Mesendoderm (in vitro differentiated cells): ENCODE data around the gene COPE.
"Not testable (repeated sequence)": the region's sequence is repeated elsewhere in the genome, so short reads cannot be mapped to it uniquely, and the experiment has no call there.

Source experiments
- DNase-seq: peaks from one replicate; pipeline ENCODE4 v3.0.0; 2013
- H2AK5ac ChIP-seq: 2 replicates; pipeline ENCODE4 v1.6.1; 2013; ENCODE audit warnings: low read length, inconsistent platforms
- H2BK120ac ChIP-seq: 2 replicates; pipeline ENCODE4 v1.6.1; 2013; ENCODE audit warnings: low read depth, mild to moderate bottlenecking, low read length, moderate library complexity, mixed read lengths
- H2BK15ac ChIP-seq: replicated peaks from 2 replicates; pipeline ENCODE4 v1.6.1; 2013; ENCODE audit warnings: low read depth, mild to moderate bottlenecking, moderate library complexity
- H2BK5ac ChIP-seq: 2 replicates; pipeline ENCODE4 v1.6.1; 2013; ENCODE audit warnings: low read length, inconsistent platforms
- H3K18ac ChIP-seq: 2 replicates; pipeline ENCODE4 v1.6.1; 2013; ENCODE audit warnings: mild to moderate bottlenecking, low read length, mixed read lengths
- H3K23ac ChIP-seq: one replicate; pipeline ENCODE4 v1.6.1; 2013; ENCODE audit warnings: low read length
- H3K27ac ChIP-seq: 2 replicates; pipeline ENCODE4 v1.5.1; 2013; ENCODE audit warnings: low read depth, mild to moderate bottlenecking, inconsistent platforms, low read length, moderate library complexity
- H3K27me3 ChIP-seq: 2 replicates; pipeline ENCODE4 v1.6.1; 2013; ENCODE audit warnings: low read length, control low read depth, mild to moderate bottlenecking, inconsistent platforms; ENCODE audit not compliant: insufficient read depth, poor library complexity
- H3K36me3 ChIP-seq: 2 replicates; pipeline ENCODE4 v1.6.1; 2013; ENCODE audit warnings: low read length, inconsistent platforms; ENCODE audit not compliant: control insufficient read depth, insufficient read depth
- H3K4ac ChIP-seq: one replicate; pipeline ENCODE4 v1.6.1; 2013; ENCODE audit warnings: low read depth, mild to moderate bottlenecking, low read length, moderate library complexity
- H3K4me1 ChIP-seq: 2 replicates; pipeline ENCODE4 v1.6.1; 2013; ENCODE audit warnings: low read depth, low read length, inconsistent platforms; ENCODE audit not compliant: control insufficient read depth
- H3K4me2 ChIP-seq: 2 replicates; pipeline ENCODE4 v1.6.1; 2013; ENCODE audit warnings: low read length
- H3K4me3 ChIP-seq: 2 replicates; pipeline ENCODE4 v1.5.1; 2013; ENCODE audit warnings: mild to moderate bottlenecking, low read length
- H3K56ac ChIP-seq: one replicate; pipeline ENCODE4 v1.6.1; 2013; ENCODE audit warnings: low read length
- H3K79me1 ChIP-seq: 2 replicates; pipeline ENCODE4 v1.6.1; 2013; ENCODE audit warnings: low read length, inconsistent platforms
- H3K79me2 ChIP-seq: 2 replicates; pipeline ENCODE4 v1.6.1; 2013; ENCODE audit warnings: mild to moderate bottlenecking, low read length; ENCODE audit not compliant: control insufficient read depth, insufficient read depth
- H3K9ac ChIP-seq: 2 replicates; pipeline ENCODE4 v1.6.1; 2013; ENCODE audit warnings: low read length, inconsistent platforms
- H4K5ac ChIP-seq: one replicate; pipeline ENCODE4 v1.6.1; 2013; ENCODE audit warnings: low read length
- H4K8ac ChIP-seq: one replicate; pipeline ENCODE4 v1.6.1; 2013; ENCODE audit warnings: low read depth, mild to moderate bottlenecking, control low read depth, low read length, moderate library complexity
- WGBS: extraction: QIAGEN DNeasy Blood & Tissue Kit; methylation state at CpG from one replicate; pipeline ENCODE4 v1.1.7; 2013; ENCODE audit warnings: low lambda C conversion rate, missing lambda C conversion rate; ENCODE audit not compliant: insufficient coverage; ENCODE audit errors: extremely low coverage; 5-methylcytosine and 5-hydroxymethylcytosine counted together

Gene COPE

GRCh38 chr19:18924684-18925213 is 5.6 kb upstream of the COPE start:
- H4K8ac ChIP-seq = no peak overlapping the region
- H3K4me3 ChIP-seq = no peak overlapping the region
- H4K5ac ChIP-seq = no peak overlapping the region
- H2BK15ac ChIP-seq = no peak overlapping the region
- H3K23ac ChIP-seq = no peak overlapping the region
- no peaks in the 10 kb centered on the region for H3K27me3 ChIP-seq
- no peak for DNase-seq
- H3K27ac ChIP-seq = no peak overlapping the region
- WGBS = no CpG with 5 or more reads among the region's 15 CpGs
- no peak overlapping the region for H3K9ac ChIP-seq
- H3K79me2 ChIP-seq = peaks cover 11% of the 10 kb centered on the region
- H3K18ac ChIP-seq = no peak overlapping the region
- no peak overlapping the region for H2AK5ac ChIP-seq
- H2BK5ac ChIP-seq = no peak overlapping the region
- peaks cover 11% of the 10 kb centered on the region for H3K79me1 ChIP-seq
- peaks cover 1% of the 10 kb centered on the region for H3K4me1 ChIP-seq
- peaks cover 11% of the 10 kb centered on the region for H3K36me3 ChIP-seq
- no peak overlapping the region for H2BK120ac ChIP-seq
- H3K56ac ChIP-seq = no peak overlapping the region
- H3K4me2 ChIP-seq = no peak overlapping the region
- no peak overlapping the region for H3K4ac ChIP-seq

- H3K4me3 ChIP-seq = no peak overlapping the region
- no peak overlapping the region for H3K18ac ChIP-seq
- peaks cover 11% of the 10 kb centered on the region for H3K36me3 ChIP-seq
Observed at GRCh38 chr19:18922228-18922985, 3.2 kb upstream of the COPE start.

DNA sequence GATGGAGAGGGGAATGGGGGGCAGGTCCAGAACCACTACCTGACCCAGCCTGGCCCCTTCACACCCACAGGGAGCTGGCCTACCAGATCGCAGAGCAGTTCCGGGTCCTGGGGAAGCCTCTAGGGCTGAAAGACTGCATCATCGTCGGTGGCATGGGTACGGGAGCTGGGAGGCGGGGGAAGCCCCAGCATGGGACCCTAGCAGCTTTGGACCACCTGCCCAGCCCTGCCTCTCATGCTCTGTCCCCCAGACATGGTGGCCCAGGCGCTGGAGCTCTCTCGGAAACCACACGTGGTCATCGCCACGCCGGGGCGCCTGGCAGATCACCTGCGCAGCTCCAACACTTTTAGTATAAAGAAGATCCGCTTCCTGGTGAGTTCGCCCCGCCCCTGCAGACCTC is 2.4 kb upstream of the COPE start:
- Histone ChIP-seq H2BK5ac (no peak overlapping the region), H3K27me3 (no peaks in the 10 kb centered on the region), H3K9ac (no peak overlapping the region), H3K36me3 (peaks cover 11% of the 10 kb centered on the region), H4K8ac (no peak overlapping the region), H3K4me2 (no peak overlapping the region), H2BK120ac (no peak overlapping the region), H3K4me1 (peaks cover 1% of the 10 kb centered on the region), H3K56ac (no peak overlapping the region), H3K79me2 (peaks cover 22% of the 10 kb centered on the region), H3K27ac (no peak overlapping the region), H2BK15ac (no peak overlapping the region), H3K23ac (no peak overlapping the region), H3K79me1 (peaks cover 18% of the 10 kb centered on the region), H3K18ac (no peak overlapping the region), H2AK5ac (no peak overlapping the region), H4K5ac (no peak overlapping the region), H3K4ac (no peak overlapping the region), H3K4me3 (no peak overlapping the region)
- no CpG with 5 or more reads among the region's 17 CpGs for WGBS
- DNase-seq = no peak

More at GRCh38 chr19:18922228-18922985, 3.2 kb upstream of the COPE start:
- no peak overlapping the region for H2BK15ac ChIP-seq
- no peak overlapping the region for H3K27ac ChIP-seq
- peaks cover 22% of the 10 kb centered on the region for H3K79me2 ChIP-seq
- peaks cover 18% of the 10 kb centered on the region for H3K79me1 ChIP-seq
- no peak overlapping the region for H3K4me2 ChIP-seq
- H4K5ac ChIP-seq = no peak overlapping the region
- no peak overlapping the region for H3K4ac ChIP-seq
- H2AK5ac ChIP-seq = no peak overlapping the region
- H4K8ac ChIP-seq = no peak overlapping the region
- peaks cover 1% of the 10 kb centered on the region for H3K4me1 ChIP-seq
- no peak overlapping the region for H3K23ac ChIP-seq
- H3K56ac ChIP-seq = no peak overlapping the region
- H2BK5ac ChIP-seq = no peak overlapping the region
- no CpG with 5 or more reads among the region's 29 CpGs for WGBS
- H3K9ac ChIP-seq = no peak overlapping the region
- no peaks in the 10 kb centered on the region for H3K27me3 ChIP-seq
- no peak for DNase-seq
- H2BK120ac ChIP-seq = no peak overlapping the region

DNA sequence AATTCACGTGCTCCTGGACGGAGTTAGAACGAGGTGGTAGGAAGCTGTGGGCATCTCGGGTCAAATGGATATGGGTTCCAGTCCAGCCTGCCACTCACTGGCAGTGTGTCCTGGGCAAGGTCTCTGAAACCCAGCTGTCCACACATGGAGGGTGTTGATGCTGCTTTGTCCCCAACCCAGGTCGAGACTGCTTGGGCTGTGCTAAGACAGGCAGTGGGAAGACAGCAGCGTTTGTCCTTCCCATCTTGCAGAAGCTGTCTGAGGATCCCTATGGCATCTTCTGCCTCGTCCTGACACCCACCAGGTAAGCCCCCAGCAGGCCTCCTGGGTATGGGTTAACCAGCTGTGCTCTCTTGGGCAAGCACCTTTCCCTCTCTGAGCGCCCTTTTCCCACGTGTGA is 1.2 kb upstream of the COPE start:
- no peak overlapping the region for H4K8ac ChIP-seq
- no peak overlapping the region for H3K4ac ChIP-seq
- H3K18ac ChIP-seq = no peak overlapping the region
- H3K4me2 ChIP-seq = peak overlapping the region; percentile 75
- H4K5ac ChIP-seq = no peak overlapping the region
- H3K23ac ChIP-seq = no peak overlapping the region
- H2BK5ac ChIP-seq = no peak overlapping the region
- DNase-seq = no peak
- no peak overlapping the region for H2AK5ac ChIP-seq
- no peak overlapping the region for H2BK15ac ChIP-seq
- no peak overlapping the region for H3K27ac ChIP-seq
- peaks cover 1% of the 10 kb centered on the region for H3K4me1 ChIP-seq
- no peaks in the 10 kb centered on the region for H3K27me3 ChIP-seq
- peak overlapping the region; percentile 75 for H3K9ac ChIP-seq
- peak overlapping the region; percentile 85 for H3K56ac ChIP-seq
- H3K36me3 ChIP-seq = peaks cover 8% of the 10 kb centered on the region
- H3K4me3 ChIP-seq = peak overlapping the region; percentile 91
- no CpG with 5 or more reads among the region's 9 CpGs for WGBS
- no peak overlapping the region for H2BK120ac ChIP-seq
- peaks cover 23% of the 10 kb centered on the region for H3K79me2 ChIP-seq
- H3K79me1 ChIP-seq = peaks cover 19% of the 10 kb centered on the region

DNA sequence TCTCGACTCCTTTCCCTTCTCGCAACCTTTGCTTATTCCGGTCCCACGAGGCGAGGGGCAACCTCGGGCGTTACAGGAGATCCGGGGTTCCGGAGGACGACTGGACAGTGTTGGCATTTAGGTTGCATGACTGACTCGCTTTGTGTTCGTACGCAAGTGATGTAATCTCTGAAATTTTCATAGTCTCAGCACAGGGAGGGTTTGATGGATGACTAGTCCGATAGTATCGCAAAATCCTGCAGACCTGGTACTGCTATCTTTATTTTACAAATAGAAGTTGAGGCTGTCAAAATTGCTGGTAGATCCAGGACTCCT is 670 bp upstream of the COPE start:
- H3K79me2 ChIP-seq = peaks cover 24% of the 10 kb centered on the region
- peak overlapping the region; percentile 85 for H3K56ac ChIP-seq
- H3K36me3 ChIP-seq = peaks cover 8% of the 10 kb centered on the region
- no peak overlapping the region for H2BK120ac ChIP-seq
- DNase-seq = no peak
- H4K5ac ChIP-seq = no peak overlapping the region
- no peaks in the 10 kb centered on the region for H3K27me3 ChIP-seq
- H2BK15ac ChIP-seq = no peak overlapping the region
- H3K4ac ChIP-seq = no peak overlapping the region
- peak overlapping the region; percentile 75 for H3K4me2 ChIP-seq
- WGBS = no CpG with 5 or more reads among the region's 15 CpGs
- no peak overlapping the region for H3K18ac ChIP-seq
- H3K4me3 ChIP-seq = peak overlapping the region; percentile 91
- peak overlapping the region; percentile 14 for H2AK5ac ChIP-seq
- H3K27ac ChIP-seq = no peak overlapping the region
- H2BK5ac ChIP-seq = no peak overlapping the region
- peak overlapping the region; percentile 75 for H3K9ac ChIP-seq
- H3K79me1 ChIP-seq = peaks cover 21% of the 10 kb centered on the region
- H3K4me1 ChIP-seq = peaks cover 1% of the 10 kb centered on the region
- peak overlapping the region; percentile 30 for H4K8ac ChIP-seq
- H3K23ac ChIP-seq = no peak overlapping the region

GRCh38 chr19:18917593-18917992 is 1.6 kb downstream of the COPE start:
- H4K8ac ChIP-seq, H3K27me3 ChIP-seq, H3K56ac ChIP-seq, H3K9ac ChIP-seq, H3K36me3 ChIP-seq, H3K4me1 ChIP-seq, H3K4ac ChIP-seq, H2BK15ac ChIP-seq, H2AK5ac ChIP-seq, H3K4me3 ChIP-seq, H3K27ac ChIP-seq, H4K5ac ChIP-seq, H2BK120ac ChIP-seq, H3K23ac ChIP-seq, H3K18ac ChIP-seq, DNase-seq, H3K4me2 ChIP-seq, H2BK5ac ChIP-seq: not testable (repeated sequence)
- no CpG with 5 or more reads among the region's 9 CpGs for WGBS
- Histone ChIP-seq H3K79me2 (peaks cover 24% of the 10 kb centered on the region), H3K79me1 (peaks cover 21% of the 10 kb centered on the region)
